DND-41 (cell line): ENCODE measurements around the gene RPTN.

Source experiments
- CTCF ChIP-seq: IDR thresholded peaks from 2 replicates; pipeline ENCODE4 v1.5.1; 2012; ENCODE audit warnings: borderline replicate concordance, low read length, moderate library complexity, mild to moderate bottlenecking; ENCODE audit not compliant: poor library complexity, severe bottlenecking; ENCODE audit errors: extremely low read depth
- EZH2 ChIP-seq: IDR thresholded peaks from 3 replicates; pipeline ENCODE4 v1.6.1; 2012; ENCODE audit warnings: borderline replicate concordance, low read depth, mild to moderate bottlenecking, moderate library complexity, low read length, inconsistent platforms; ENCODE audit not compliant: severe bottlenecking

- peak; percentile 84 for TF ChIP-seq CTCF
- no peak for TF ChIP-seq EZH2
Observed at GRCh38 chr1:152189657-152190442, 30.8 kb upstream of the RPTN start.
